Activated T-cell treated with anti-CD3 and anti-CD28 coated beads for 1 hour (primary cell): Measurements from ENCODE around the gene RBM3.
"Not testable (repeated sequence)": the region's sequence is repeated elsewhere in the genome, so short reads cannot be mapped to it uniquely, and the experiment has no call there.

Source experiments
- DNase-seq: peaks from one replicate; pipeline ENCODE4 v3.0.0-alpha.2; 2020; ENCODE audit warnings: low read depth

Gene RBM3

DNA sequence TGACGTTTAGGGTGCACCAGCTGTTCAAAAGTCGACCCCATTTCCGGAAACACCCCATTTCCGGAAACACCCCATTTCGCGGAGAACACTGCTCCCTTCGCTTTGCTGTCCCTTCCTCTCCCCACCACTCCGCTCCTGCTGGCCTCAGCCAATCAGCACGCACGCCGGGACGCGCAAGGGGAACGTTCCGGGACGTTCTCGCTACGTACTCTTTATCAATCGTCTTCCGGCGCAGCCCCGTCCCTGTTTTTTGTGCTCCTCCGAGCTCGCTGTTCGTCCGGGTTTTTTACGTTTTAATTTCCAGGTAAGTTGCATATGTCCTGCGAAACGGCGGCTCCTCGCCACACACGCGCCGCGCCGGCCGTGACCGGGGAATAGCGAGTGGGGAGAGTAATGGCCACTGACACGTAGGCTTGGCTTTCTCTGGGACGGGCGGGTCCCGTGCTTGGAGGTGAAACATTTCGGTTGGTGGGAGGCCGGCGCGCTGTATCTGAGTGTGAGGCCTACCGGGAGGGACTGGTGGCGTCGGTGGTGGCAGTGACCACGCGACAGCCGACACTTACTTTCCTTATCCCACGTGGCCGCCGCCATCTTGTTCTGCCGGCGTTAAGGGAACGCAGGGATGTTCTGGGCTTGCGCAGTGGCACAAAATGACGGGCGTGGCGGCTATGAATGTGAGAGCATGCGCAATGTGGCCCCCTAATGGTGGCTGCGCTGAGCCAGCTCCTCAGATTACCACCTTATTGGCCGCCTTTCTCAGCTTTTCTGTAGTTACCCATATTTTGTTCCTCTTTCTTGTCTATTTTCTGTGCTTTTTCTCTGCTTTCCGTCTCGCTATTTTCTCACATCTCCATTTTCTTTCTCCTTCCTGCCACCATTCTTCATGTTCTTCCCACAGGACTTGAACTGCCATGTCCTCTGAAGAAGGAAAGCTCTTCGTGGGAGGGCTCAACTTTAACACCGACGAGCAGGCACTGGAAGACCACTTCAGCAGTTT, at the start of gene RBM3:
Gene RBM3, plus strand, starts transcription at position 215 of the 997 bp plus-strand sequence. Its CDS starts 697 bp downstream, at position 912.
- peak; percentile 83 for DNase-seq

GRCh38 chrX:48525853-48526252, 48.4 kb upstream of the RBM3 start:
- DNase-seq = not testable (repeated sequence)

DNA sequence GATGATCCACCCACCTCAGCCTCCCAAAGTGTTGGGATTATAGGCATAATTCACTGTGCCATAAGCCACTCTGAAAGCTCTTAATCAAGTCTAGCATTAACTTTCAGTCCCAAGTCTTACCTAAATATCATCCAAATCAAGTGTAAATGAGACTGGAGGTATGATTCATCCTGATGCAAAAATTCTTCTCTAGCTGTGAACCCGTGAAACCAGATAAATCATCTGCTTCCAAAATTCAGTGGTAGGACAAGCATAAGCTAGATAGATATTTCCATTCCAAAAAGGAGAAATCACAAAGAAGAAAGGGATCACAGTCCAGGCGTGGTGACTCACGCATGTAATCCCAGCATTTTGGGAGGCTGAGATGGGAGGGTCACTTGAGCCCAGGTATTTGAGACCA, 43.5 kb upstream of the RBM3 start:
- no peak for DNase-seq

DNA sequence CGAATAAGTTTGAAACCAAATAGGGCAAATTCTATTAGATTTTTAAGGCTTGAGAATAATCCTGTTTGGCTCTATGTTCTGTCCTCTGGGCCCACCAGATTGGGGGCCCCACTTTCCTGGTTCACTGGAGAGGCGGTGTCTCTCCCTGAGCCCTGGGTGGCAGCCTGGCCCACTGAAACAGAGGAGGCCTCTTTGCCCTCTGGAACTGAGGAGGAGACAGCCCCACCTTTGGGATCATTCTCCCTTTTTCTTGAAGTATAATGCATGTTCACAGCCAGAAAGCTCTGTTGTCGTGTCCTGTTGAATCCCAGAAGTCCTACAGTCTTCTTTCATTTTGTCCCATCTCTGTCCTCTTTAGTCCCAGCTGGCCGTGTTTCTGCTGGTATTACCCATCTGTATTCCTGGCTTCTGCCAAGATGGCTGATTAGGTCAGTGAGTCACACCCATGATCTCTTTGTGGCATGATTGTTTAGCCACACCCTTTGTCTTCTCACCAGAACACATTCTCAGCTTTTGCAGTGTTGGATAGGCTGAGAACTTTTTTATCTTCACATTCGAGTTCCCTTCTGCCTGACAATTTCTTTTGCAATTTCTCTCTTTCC, 42.8 kb upstream of the RBM3 start:
- no peak for DNase-seq

DNA sequence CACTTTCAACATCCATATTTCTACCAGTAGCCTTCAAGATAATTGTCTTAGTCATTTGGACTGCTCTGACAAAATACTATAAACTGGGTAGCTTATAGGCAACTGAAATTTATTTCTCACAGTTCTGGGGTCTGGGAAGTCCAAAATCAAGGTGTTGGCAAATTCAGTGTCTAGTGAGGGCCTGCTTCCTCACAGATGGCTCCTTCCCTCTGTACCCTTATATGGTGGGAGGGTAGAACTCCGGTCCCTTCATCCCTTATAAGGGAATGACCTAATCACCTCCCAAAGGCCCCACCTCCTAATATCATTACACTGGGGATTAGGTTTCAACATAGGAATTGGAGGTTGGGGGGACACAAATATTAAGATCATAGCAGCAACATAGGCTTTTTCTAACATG, 42.1 kb upstream of the RBM3 start:
- no peak for DNase-seq

- DNase-seq = no peak
Measured at GRCh38 chrX:48533165-48533564, 41.1 kb upstream of the RBM3 start.

- no peak for DNase-seq
Measured at GRCh38 chrX:48538641-48539344, 35.5 kb upstream of the RBM3 start.

DNA sequence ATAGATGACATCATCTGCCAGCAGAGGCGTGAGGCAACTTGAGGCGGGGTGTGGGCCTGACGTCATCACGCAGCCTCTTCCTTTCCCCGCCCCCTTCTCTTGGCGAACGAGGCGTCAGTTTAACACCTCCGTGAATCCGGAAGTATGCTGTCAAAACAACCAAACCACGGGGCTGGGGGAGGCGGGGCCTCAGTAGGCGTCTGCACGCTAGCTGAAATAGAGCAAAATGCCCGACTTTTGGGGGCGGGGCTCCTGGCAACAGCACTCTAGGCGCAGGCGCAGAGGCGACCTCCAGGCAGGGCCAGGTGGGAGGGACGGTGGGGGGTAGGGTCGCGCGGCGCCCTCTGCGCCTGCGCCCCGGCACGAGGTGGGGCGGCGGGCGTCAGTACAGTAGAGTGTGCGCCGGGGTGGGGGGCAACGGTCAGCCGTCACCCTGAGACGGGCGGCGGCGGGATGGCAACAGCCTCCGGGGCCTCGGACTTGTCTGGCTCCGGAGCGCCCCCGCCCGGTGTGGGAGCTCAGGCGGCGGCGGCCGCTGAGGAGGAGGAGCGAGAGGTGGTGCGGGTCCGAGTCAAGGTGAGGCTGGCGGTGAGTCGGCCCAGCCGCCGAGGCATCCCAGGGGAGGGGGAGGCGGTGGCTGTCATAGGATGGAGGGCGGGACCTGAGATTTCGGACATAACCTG, 34.8 kb upstream of the RBM3 start, which contains the start of gene TBC1D25:
Gene TBC1D25, plus strand, starts transcription at position 370 of the 683 bp plus-strand sequence. Its CDS starts 84 bp downstream, at position 454.
- DNase-seq = peak; percentile 92

- peak; percentile 33 for DNase-seq
Measured at GRCh38 chrX:48540028-48540375, 34.3 kb upstream of the RBM3 start.

DNA sequence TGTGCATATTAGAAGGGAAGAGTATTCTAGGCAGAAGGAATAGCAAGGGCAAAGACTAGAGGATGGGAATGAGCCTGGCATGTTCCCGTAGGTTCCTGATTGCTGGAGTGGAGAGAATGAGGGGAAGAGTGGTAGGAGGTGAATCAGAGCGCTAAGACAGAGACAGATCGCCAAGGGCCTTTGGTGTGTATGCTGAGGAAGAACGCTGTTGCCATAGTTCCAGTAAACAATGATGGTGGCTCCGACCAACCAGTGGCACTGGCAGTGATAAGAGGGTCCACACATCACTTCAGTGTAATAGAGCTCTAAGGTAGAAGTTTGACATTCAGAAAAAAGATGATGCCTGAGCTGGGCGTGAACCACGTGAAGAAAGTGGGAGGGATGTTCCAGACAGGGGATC, 33.8 kb upstream of the RBM3 start:
- no peak for DNase-seq

DNA sequence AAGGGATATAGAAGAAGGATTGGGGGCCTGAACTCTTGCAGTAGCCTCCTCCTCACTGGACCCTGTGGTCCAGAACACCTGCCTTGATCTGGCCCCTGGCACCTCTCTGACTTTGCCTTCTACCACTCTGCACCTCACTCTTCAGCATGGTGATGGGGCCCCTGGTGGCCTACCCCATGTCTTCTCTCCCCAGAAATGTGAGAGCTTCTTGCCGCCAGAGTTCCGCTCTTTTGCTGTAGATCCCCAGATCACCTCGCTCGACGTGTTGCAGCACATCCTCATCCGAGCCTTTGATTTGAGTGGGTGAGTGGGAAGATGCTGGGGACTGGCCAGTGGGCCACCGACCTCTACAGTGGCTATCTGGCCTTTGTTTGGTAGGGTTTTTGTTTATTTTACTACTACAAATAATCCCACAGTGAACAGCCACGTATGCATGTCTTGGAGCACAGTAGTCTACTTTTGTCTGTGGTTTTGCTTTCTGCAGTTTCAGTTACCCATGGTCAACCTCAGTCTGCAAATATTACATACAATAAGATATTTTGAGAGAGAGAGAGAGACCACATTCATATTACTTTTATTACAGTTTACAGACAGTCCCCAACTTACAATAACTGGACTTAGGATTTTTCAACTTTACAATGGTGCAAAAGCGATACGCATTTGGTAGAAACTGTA, 33.0 kb upstream of the RBM3 start:
- DNase-seq = no peak

DNA sequence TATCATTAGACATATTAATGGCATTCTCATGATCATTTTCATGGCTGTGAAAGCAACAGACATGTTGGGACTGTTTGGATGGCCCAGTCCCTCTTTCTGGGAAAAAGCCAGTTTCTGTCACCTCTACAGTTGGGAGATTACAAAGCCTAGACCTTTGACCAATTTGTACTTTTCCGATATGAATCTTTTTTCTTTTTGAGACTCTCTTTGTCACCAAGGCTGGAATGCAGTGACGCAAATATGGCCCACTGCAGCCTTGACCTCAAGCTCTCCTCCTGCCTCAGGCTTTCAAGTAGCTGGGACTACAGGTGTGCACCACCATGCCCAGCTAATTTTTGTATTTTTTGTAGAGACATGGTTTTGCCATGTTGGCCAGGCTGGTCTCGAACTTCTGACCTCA, 25.4 kb upstream of the RBM3 start:
- DNase-seq = no peak

- not testable (repeated sequence) for DNase-seq
Measured at GRCh38 chrX:48555731-48556325, 18.5 kb upstream of the RBM3 start.

GRCh38 chrX:48558271-48558670, 16.0 kb upstream of the RBM3 start:
- DNase-seq = no peak

DNA sequence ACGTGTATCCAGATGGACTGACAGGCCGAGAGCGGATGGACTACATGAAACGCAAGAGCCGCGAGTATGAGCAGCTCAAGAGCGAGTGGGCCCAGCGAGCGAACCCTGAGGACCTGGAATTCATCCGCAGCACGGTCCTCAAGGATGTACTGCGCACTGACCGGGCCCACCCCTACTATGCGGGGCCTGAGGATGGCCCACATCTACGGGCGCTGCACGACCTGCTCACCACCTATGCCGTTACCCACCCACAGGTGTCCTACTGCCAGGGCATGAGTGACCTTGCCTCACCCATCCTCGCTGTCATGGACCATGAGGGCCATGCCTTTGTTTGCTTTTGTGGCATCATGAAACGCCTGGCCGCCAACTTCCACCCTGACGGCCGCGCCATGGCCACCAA, 14.6 kb upstream of the RBM3 start:
- DNase-seq = no peak

DNA sequence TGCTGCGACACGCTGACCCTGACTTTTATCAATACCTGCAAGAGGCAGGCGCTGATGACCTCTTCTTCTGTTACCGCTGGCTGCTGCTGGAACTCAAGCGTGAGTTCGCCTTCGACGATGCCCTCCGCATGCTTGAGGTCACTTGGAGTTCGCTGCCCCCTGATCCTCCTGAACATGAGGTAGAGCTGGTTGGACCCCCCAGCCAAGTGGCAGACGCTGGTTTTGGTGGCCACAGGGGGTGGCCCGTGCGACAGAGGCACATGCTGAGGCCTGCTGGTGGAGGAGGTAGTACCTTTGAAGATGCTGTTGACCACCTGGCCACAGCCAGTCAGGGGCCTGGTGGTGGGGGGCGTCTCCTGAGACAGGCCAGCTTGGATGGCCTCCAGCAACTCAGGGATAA, 14.2 kb upstream of the RBM3 start:
- DNase-seq = no peak

DNA sequence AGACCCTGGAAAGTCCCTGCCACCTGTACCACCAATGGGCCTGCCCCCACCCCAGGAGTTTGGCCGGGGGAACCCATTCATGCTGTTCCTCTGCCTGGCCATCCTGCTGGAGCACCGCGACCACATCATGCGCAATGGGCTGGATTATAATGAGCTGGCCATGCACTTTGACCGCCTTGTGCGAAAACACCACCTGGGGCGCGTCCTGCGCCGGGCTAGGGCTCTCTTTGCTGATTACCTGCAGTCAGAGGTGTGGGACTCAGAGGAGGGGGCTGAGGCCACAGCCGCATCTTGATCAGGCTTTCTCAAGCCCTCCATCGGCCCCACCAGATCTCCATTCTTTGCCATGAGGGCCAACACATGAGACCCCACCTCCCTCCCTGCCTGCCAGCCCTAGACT, 13.6 kb upstream of the RBM3 start:
- DNase-seq = no peak

DNA sequence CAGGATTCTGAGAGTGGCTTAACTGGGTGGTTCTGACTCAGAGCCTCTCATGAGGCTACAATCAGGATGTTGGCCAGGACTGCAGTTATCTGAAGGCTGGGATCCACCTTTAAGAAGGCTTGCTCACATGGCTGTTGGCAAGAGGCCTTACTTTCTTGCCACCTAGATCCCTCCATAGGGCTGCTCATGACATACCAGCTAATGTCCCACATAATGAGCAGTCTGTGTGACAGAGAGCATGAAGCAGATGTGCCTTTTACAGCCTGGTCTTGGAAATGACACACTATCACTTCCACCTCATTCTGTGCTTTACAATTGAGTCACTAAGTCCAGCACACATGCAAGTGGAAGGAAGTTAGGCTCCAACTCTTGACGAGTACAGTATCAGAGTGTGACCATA, 4.3 kb upstream of the RBM3 start:
- no peak for DNase-seq

- no peak for DNase-seq
Measured at GRCh38 chrX:48573690-48574269, 504 bp upstream of the RBM3 start.

GRCh38 chrX:48575642-48576041, 1.4 kb downstream of the RBM3 start:
- no peak for DNase-seq

DNA sequence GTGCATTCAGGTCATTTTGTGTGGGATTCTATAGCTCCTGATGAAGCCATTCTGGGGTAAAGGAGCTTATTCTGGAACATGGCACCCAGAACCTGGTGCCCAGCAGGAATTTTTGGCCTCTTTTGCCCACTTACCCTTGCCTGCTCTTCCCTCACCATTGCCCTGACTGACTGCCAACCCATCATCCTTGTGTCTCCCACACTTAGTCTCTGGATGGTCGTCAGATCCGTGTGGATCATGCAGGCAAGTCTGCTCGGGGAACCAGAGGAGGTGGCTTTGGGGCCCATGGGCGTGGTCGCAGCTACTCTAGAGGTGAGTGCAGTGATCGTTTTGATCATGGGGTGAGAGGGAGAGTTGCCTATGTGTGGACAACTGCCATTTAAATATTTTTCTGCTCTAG, 1.8 kb downstream of the RBM3 start:
- DNase-seq = no peak
